Measurements from ENCODE around the gene DAPK2. TPM values are rescaled to one million over a fixed set of nuclear protein-coding genes. Genes with fewer than 3 reads are reported as not detected.

The DAPK2 gene
- total and polyA plus RNA-seq, 2 of the 13 experiments (the other 11 are each of a cell fraction or from before 2014, with no cell fraction given), result 0.33 to 0.63 TPM

DNA sequence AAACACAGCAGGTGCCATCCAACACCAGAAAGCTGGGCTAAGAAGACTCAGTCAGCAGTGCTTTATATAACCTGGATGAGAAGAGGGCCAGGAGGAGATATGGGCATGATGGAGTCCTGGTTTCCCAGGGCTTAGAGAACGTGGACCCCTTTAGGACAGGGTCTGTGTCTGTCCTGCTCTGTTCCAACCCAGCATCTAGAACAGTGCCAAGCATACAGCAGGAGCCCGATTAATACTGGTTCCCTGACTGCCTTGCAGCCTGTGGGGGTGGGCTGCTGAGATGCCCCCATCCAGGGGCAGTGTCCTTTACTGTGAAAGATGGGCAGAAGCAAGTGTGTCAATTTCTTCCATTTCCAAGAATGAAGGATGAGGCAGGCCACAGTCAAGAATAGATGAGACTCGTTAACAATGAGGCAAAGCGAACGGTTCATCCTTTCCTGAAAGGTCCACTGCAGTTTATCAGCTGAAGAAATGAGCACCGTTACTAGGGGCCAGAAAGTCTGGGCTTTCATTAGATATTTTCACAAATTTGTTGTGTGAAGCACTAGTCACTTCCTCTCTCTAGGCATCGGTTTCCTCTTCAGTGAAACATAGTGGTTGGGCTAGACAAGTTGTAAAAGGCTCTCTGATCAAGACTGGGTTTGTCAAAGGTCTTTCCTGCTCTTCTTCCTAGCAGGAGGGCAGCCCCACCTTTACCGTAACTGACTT lies 140.6 kb downstream of the DAPK2 start (continued):
- TF ChIP-seq HDAC2 (CRISPR knock-in tag; IDR thresholded peaks at IDR 0.05), result no peak
- no peak for TF ChIP-seq ZNF180 (CRISPR knock-in tag; IDR thresholded peaks at IDR 0.05; ENCODE audit: borderline replicate concordance, low read depth)
- TF ChIP-seq RCOR2 (CRISPR knock-in tag; IDR thresholded peaks at IDR 0.05), result no peak
- TF ChIP-seq, protein P1, sequence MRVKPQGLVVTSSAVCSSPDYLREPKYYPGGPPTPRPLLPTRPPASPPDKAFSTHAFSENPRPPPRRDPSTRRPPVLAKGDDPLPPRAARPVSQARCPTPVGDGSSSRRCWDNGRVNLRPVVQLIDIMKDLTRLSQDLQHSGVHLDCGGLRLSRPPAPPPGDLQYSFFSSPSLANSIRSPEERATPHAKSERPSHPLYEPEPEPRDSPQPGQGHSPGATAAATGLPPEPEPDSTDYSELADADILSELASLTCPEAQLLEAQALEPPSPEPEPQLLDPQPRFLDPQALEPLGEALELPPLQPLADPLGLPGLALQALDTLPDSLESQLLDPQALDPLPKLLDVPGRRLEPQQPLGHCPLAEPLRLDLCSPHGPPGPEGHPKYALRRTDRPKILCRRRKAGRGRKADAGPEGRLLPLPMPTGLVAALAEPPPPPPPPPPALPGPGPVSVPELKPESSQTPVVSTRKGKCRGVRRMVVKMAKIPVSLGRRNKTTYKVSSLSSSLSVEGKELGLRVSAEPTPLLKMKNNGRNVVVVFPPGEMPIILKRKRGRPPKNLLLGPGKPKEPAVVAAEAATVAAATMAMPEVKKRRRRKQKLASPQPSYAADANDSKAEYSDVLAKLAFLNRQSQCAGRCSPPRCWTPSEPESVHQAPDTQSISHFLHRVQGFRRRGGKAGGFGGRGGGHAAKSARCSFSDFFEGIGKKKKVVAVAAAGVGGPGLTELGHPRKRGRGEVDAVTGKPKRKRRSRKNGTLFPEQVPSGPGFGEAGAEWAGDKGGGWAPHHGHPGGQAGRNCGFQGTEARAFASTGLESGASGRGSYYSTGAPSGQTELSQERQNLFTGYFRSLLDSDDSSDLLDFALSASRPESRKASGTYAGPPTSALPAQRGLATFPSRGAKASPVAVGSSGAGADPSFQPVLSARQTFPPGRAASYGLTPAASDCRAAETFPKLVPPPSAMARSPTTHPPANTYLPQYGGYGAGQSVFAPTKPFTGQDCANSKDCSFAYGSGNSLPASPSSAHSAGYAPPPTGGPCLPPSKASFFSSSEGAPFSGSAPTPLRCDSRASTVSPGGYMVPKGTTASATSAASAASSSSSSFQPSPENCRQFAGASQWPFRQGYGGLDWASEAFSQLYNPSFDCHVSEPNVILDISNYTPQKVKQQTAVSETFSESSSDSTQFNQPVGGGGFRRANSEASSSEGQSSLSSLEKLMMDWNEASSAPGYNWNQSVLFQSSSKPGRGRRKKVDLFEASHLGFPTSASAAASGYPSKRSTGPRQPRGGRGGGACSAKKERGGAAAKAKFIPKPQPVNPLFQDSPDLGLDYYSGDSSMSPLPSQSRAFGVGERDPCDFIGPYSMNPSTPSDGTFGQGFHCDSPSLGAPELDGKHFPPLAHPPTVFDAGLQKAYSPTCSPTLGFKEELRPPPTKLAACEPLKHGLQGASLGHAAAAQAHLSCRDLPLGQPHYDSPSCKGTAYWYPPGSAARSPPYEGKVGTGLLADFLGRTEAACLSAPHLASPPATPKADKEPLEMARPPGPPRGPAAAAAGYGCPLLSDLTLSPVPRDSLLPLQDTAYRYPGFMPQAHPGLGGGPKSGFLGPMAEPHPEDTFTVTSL (CRISPR knock-in tag; IDR thresholded peaks at IDR 0.05; ENCODE audit: borderline replicate concordance), result no peak
- TF ChIP-seq ZNF251 (CRISPR knock-in tag; IDR thresholded peaks at IDR 0.05), result no peak

DNA sequence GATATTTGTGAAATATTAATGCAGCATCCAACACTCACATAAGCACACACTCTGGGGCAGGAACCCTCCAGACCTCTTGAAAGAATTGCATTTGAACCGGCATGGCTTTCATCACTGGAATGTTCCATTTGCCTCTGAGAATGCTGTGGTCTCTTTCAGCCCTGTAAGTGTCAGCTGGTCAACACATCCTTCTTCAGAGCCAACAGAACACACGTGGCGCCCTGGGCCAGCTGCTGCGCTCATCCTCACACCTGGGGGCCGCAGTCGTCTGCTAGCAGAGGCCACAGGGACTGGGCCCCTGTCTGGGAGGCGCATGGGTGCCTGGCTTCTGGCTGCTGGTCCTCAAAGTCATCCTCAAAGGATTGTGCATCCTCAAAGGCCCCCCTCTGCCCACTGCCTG lies 141.2 kb downstream of the DAPK2 start:
- H3K4me2 ChIP-seq (ENCODE audit: low read depth, low read length), result no peak overlapping the region
- peaks cover 15% of the 10 kb centered on the region for H3K4me1 ChIP-seq (ENCODE audit: insufficient read depth, low read length)
- in situ Hi-C loops (cut with HindIII; ENCODE audit: extremely low pct_ligation_motif_present, low pct_unique_long_range_greater_than_20kb), result no loop called here
- no peaks in the 10 kb centered on the region for H3K79me2 ChIP-seq (ENCODE audit: insufficient read depth, low read length)
- ATAC-seq, result no peak
- intact Hi-C loops (cut with micrococcal nuclease; ENCODE audit: unreplicated experiment), result no loop called here
- no TSS peak for BruUV-seq (replicated peaks)
- 10% methylated on average over 2 of the region's 7 CpGs for WGBS (ENCODE audit: low lambda C conversion rate)
- H3K36me3 ChIP-seq (replicated peaks in 1 of 2; ENCODE audit: control insufficient read depth in 1 of 2, insufficient read depth in 2 of 2, low read length in 2 of 2), result no peaks in the 10 kb centered on the region
- DNase-seq (ENCODE audit: low spot score), result no peak
- no peaks in the 10 kb centered on the region for H3K9me3 ChIP-seq (ENCODE audit: low read length)
- H3K27ac ChIP-seq (ENCODE audit: extremely low read length, insufficient read depth, low read length), result no peak overlapping the region
- H3K9ac ChIP-seq (ENCODE audit: insufficient read depth, low read depth, low read length), result no peak overlapping the region
- no peak overlapping the region for H3K4me3 ChIP-seq (replicated peaks in 1 of 3; ENCODE audit: insufficient read depth in 1 of 3, low read depth in 2 of 3, low read length in 3 of 3)
- peaks cover 4 to 17% of the 10 kb centered on the region in 2 experiments; a peak in 4 of 5 replicates for H3K27me3 ChIP-seq (ENCODE audit: control insufficient read depth in 1 of 2, insufficient read depth in 2 of 2, low read length in 2 of 2)
- POLR2A ChIA-PET, result no interaction called here
- no peak for FAIRE-seq
- H2AFZ ChIP-seq (ENCODE audit: low read length), result no peak overlapping the region
- H4K20me1 ChIP-seq (ENCODE audit: insufficient read depth, low read length), result no peaks in the 10 kb centered on the region
- CTCF ChIA-PET (ENCODE audit: low intra/inter-chr PET ratio, low total read pairs), result no interaction called here
- TF ChIP-seq NFE2L2 (IDR thresholded peaks at IDR 0.05; ENCODE audit: low read length) (no peak), ZNF292 (CRISPR knock-in tag; IDR thresholded peaks at IDR 0.05; ENCODE audit: borderline replicate concordance, low read depth) (no peak), HOXA7 (CRISPR knock-in tag; IDR thresholded peaks at IDR 0.05) (no peak), HOXA9 (CRISPR knock-in tag; IDR thresholded peaks at IDR 0.05; ENCODE audit: borderline replicate concordance) (no peak), KAT8 (CRISPR knock-in tag; IDR thresholded peaks at IDR 0.05) (no peak), ZNF678 (CRISPR knock-in tag; IDR thresholded peaks at IDR 0.05) (no peak), SRY (CRISPR knock-in tag; IDR thresholded peaks at IDR 0.05) (no peak)
- TF ChIP-seq, protein P2, sequence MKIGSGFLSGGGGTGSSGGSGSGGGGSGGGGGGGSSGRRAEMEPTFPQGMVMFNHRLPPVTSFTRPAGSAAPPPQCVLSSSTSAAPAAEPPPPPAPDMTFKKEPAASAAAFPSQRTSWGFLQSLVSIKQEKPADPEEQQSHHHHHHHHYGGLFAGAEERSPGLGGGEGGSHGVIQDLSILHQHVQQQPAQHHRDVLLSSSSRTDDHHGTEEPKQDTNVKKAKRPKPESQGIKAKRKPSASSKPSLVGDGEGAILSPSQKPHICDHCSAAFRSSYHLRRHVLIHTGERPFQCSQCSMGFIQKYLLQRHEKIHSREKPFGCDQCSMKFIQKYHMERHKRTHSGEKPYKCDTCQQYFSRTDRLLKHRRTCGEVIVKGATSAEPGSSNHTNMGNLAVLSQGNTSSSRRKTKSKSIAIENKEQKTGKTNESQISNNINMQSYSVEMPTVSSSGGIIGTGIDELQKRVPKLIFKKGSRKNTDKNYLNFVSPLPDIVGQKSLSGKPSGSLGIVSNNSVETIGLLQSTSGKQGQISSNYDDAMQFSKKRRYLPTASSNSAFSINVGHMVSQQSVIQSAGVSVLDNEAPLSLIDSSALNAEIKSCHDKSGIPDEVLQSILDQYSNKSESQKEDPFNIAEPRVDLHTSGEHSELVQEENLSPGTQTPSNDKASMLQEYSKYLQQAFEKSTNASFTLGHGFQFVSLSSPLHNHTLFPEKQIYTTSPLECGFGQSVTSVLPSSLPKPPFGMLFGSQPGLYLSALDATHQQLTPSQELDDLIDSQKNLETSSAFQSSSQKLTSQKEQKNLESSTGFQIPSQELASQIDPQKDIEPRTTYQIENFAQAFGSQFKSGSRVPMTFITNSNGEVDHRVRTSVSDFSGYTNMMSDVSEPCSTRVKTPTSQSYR (CRISPR knock-in tag; IDR thresholded peaks at IDR 0.05; ENCODE audit: borderline replicate concordance), result no peak
- TF ChIP-seq, protein P3, sequence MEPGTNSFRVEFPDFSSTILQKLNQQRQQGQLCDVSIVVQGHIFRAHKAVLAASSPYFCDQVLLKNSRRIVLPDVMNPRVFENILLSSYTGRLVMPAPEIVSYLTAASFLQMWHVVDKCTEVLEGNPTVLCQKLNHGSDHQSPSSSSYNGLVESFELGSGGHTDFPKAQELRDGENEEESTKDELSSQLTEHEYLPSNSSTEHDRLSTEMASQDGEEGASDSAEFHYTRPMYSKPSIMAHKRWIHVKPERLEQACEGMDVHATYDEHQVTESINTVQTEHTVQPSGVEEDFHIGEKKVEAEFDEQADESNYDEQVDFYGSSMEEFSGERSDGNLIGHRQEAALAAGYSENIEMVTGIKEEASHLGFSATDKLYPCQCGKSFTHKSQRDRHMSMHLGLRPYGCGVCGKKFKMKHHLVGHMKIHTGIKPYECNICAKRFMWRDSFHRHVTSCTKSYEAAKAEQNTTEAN (CRISPR knock-in tag; conservative IDR thresholded peaks at IDR 0.05), result no peak

Measured in HepG2 (cell line).